Skeletal muscle cell (primary cell): ENCODE measurements around the gene CYP27C1.
A peak's percentile ranks its signal among the peaks of the same experiment; 100 is the strongest.
"Not testable (repeated sequence)": the region's sequence is repeated elsewhere in the genome, so short reads cannot be mapped to it uniquely, and the experiment has no call there.

ENCODE experiments used
- DNase-seq: peaks from one replicate; pipeline ENCODE4 v3.0.0-alpha.2; 2010; ENCODE audit warnings: low read depth
- H3K4me3 ChIP-seq: 2 replicates; pipeline ENCODE4 v1.5.1; 2011; ENCODE audit warnings: low read depth, mild to moderate bottlenecking, control low read depth, low read length, moderate library complexity

The CYP27C1 gene

DNA sequence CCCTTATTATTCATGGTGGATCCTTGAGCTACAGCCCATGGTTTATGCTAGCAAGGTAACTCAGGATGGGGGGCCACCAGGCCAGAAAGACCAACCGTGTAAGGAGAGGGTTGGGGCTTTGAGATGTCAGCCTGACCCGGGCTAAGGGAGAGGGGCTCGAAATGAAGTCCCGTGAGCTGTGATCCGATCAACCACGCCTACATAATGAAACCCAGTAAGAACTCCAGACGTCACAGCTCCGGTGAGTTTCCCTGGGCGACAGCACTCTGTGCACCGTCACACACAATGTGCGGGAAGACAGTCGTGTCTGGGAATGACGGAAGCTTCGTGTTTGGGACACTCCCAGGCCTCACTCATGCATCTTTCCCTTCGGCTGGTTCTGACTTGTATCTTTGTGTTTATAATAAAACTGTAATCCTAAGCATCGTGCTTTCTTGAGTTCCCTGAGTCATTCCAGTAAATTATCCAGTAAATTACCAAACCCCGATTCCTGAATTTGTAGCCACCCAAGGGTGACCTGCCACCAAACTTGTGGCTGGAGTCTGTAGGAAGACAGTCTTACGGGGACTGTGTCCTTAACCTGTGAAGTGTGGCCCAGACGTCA, 44.2 kb downstream of the CYP27C1 start:
- no peak for DNase-seq
- H3K4me3 ChIP-seq: no peak overlapping the region

GRCh38 chr2:127175041-127175721, 44.9 kb downstream of the CYP27C1 start:
- no peak for DNase-seq
- no peak overlapping the region for H3K4me3 ChIP-seq

- H3K4me3 ChIP-seq: no peak overlapping the region
- no peak for DNase-seq
Observed at GRCh38 chr2:127174640-127175039, 45.5 kb downstream of the CYP27C1 start.

DNA sequence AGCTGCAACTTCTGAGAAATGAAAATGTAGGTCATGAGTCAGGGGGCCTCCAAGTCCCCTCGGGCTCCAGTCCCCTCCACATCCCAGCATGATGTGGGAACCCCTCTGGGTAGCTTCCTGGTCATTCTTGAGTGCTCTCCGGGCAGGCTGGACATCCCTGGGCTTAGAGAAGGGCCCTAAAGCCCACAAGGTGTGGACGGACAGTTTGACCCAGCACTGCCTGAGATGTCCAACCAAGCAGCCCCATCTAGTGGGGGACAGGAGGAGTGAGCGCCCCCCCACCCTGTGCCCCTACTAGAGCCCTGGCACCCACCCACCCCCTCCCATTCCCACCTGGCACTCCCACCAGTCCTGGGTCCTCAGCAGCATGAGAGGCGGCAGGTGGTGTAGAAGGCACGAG, 46.0 kb downstream of the CYP27C1 start:
- DNase-seq: no peak
- H3K4me3 ChIP-seq: no peak overlapping the region

- H3K4me3 ChIP-seq: no peak overlapping the region
- DNase-seq: peak; percentile 97
Observed at GRCh38 chr2:127173057-127173456, 47.0 kb downstream of the CYP27C1 start.

DNA sequence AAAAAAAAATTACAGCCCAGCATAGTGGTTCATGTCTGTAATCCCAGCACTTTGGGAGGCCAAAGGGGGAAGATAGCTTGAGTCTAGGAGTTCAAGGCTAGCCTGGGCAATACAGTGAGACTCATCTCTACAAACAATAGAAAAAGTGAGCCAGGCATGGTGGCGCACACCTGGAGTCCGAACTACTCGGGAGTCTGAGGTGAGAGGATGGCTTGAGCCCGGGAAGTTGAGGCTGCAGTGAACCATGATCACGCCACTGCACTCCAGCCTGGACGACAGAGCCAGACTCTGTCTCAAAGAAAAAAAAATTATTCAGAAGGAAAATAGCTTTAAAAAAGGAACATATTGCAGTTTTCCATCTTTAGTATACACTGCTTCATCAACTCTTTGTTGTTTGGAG, 47.8 kb downstream of the CYP27C1 start:
- H3K4me3 ChIP-seq: no peak overlapping the region
- no peak for DNase-seq

GRCh38 chr2:127170452-127171197, 49.5 kb downstream of the CYP27C1 start:
- DNase-seq: no peak

DNA sequence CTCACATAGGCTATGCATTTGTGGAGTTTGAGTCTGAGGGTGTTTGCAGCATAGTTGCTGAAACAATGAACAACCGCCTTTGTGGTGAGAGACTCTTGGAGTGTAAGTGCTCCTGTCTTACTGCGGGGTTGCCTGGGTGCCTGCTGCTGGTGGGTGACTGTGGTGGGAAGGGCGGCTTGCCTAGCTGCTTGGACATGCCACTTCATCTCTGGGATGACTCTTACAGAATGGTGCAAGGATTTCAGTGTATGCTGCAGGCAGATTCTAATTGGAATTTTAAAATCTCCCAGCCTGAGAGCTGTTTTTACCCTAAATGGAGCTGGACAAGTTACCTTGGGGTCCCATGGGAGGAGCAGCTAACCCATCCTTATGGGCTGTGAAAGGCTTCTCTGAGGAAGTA, 50.1 kb downstream of the CYP27C1 start:
- H3K4me3 ChIP-seq: no peak overlapping the region
- no peak for DNase-seq

More at GRCh38 chr2:127170452-127171197, 49.5 kb downstream of the CYP27C1 start:
- no peak overlapping the region for H3K4me3 ChIP-seq

GRCh38 chr2:127169066-127169660, 50.9 kb downstream of the CYP27C1 start:
- no peak overlapping the region for H3K4me3 ChIP-seq
- DNase-seq: no peak

- no peak overlapping the region for H3K4me3 ChIP-seq
- DNase-seq: no peak
Observed at GRCh38 chr2:127166231-127166860, 53.8 kb downstream of the CYP27C1 start.

- DNase-seq: no peak
- H3K4me3 ChIP-seq: no peak overlapping the region
Observed at GRCh38 chr2:127165539-127165935, 54.6 kb downstream of the CYP27C1 start.

DNA sequence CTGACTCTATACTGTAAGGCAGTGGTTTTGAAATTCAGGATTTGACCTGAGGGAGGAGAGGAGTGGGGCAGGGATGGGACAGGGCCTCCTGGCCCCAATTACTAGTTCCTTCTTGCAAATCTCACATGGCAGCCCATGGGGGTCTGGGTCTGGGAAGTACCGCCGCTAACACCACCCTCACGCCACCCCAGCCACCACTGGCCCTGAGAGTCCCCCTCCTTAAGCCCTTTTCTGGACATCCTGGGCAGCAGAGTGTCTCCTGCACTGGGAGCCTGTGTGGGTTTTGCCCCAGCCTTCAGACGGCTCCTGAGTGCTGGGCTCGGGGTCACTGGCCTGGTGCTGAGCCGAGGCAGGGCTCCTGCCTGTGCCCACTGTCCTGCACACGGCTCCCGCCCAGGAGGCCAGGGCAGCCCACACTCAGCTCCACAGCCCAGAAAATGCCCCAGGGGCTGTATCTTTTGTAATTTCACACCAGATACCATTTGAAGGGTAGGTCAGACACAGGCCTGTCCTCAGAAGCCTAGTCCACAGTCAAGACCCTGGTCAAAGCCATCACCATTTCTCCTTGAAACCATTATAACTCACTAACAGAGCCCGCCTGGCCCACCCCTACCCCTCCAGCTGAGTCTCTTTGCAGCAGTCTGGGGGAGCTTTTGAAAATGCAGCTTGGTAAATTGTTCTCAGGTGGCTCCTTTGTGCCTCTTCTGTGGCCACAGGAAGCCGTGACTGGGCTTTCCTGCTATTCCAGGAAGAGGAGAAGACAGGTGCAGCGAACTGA, 55.1 kb downstream of the CYP27C1 start:
- DNase-seq: no peak
- H3K4me3 ChIP-seq: no peak overlapping the region

DNA sequence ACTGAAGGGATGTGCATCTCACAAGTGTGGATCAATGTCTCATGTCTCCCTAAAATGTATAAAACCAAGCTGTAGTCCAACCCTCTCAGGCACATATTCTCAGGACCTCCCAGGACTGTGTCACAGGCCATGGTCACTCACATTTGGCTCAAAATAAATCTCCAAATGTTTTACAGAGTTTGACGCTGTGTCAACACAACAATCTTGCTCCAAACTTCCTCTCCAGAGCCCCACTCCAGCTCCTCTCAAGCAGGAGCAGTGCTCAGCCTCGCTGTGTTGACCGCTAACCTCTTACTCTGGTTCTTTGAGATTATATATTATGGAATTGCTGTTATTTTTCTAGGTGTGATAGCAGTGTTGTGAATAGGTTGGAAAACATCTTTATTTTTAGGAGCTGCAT, 56.2 kb downstream of the CYP27C1 start:
- DNase-seq: no peak
- no peak overlapping the region for H3K4me3 ChIP-seq

- not testable (repeated sequence) for H3K4me3 ChIP-seq, DNase-seq
Observed at GRCh38 chr2:127163090-127163406, 57.1 kb downstream of the CYP27C1 start.

GRCh38 chr2:127162261-127163089, 57.6 kb downstream of the CYP27C1 start:
- DNase-seq: no peak
- no peak overlapping the region for H3K4me3 ChIP-seq

- no peak for DNase-seq
- no peak overlapping the region for H3K4me3 ChIP-seq
Observed at GRCh38 chr2:127161176-127162136, 58.6 kb downstream of the CYP27C1 start.

DNA sequence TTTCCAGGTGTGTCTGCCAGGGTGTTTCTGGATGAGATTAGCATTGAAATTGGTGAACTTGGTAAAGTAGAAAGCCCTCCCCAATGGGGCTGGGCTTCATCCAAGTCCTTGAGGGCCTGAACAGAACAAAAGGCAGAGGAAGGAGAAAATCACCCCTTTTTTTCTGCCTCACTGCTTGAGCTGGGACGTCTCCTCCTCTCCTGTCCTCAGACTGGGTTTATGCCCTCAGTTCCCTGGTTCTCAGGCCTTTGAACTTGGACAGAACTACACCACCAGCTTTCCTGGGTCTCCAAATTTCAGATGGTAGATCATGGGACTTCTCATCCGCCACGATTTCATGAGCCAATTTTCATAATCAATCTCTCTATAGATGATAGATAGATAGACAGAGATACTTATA, 59.4 kb downstream of the CYP27C1 start:
- no peak overlapping the region for H3K4me3 ChIP-seq
- DNase-seq: no peak
